ENCODE data around the gene CSPG4. TPM values are rescaled to one million over a fixed set of nuclear protein-coding genes. Genes with fewer than 3 reads are reported as not detected.
"Not testable (repeated sequence)": the region's sequence is repeated elsewhere in the genome, so short reads cannot be mapped to it uniquely, and the experiment has no call there.

The CSPG4 gene
- total RNA-seq, 1 experiment from 2014 or later = not detected

DNA sequence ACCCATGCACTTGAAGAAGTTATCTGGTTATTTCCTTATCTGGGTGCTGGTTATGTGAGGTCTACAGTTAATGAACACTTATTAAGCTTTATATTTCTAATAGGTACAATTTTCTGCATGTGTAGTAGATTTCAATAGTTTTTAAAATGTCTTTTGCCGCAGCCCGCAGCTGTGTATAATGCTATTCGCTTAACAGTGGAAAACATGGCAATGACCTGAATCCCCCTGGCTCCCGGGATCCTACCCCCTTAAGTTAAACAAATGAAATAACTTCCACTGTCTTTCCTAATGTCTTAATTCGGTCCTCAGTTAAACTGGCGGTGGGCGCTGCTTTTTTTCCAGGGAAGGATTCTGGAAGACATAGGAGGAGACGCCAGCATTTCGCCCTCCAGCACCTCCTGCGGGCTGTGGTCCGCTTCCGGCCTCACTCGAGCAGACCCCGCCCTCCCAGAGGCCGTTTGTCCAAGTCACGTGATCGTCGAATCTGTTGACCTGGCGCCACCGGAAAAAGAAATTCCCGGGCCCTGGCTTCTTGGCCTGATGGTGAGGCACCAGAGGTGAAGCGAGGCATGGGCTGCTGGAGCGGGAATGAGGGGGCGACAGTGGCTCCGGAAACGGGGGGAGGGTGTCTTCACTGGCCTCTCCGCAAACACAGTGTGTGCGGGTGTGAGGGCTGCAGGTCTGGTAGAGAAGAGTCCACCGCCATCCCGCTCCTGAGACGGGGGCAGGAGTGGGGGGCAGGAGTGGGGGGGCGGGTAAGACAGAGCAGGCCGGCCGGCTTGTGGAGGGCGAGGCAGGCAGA lies 45.6 kb upstream of the CSPG4 start:
- peak overlapping the region; percentile 81 for H3K9ac ChIP-seq (ENCODE audit: low read length)
- H3K9me3 ChIP-seq (ENCODE audit: low read length) = no peaks in the 10 kb centered on the region
- H3K4me1 ChIP-seq (ENCODE audit: low read length) = peaks cover 17% of the 10 kb centered on the region
- peak; percentile 94 for DNase-seq
- no peaks in the 10 kb centered on the region for H3K79me2 ChIP-seq (ENCODE audit: low read length)
- H3K9me2 ChIP-seq (replicated peaks; ENCODE audit: insufficient read depth, low read length) = no peaks in the 10 kb centered on the region
- peak overlapping the region; percentile 70 for H3K4me2 ChIP-seq (ENCODE audit: low read depth, low read length, poor library complexity, severe bottlenecking)
- no peaks in the 10 kb centered on the region for H3K36me3 ChIP-seq (ENCODE audit: insufficient read depth, low read length)
- no peaks in the 10 kb centered on the region for H4K20me1 ChIP-seq (ENCODE audit: insufficient read depth, low read depth, low read length)
- H3K4me3 ChIP-seq (ENCODE audit: low read length) = peak overlapping the region; percentile 69
- no peak overlapping the region for H3K27ac ChIP-seq (ENCODE audit: low read length)
- H3K27me3 ChIP-seq (ENCODE audit: low read length) = no peaks in the 10 kb centered on the region
- peak overlapping the region; percentile 79 for H2AFZ ChIP-seq (ENCODE audit: low read length)

DNA sequence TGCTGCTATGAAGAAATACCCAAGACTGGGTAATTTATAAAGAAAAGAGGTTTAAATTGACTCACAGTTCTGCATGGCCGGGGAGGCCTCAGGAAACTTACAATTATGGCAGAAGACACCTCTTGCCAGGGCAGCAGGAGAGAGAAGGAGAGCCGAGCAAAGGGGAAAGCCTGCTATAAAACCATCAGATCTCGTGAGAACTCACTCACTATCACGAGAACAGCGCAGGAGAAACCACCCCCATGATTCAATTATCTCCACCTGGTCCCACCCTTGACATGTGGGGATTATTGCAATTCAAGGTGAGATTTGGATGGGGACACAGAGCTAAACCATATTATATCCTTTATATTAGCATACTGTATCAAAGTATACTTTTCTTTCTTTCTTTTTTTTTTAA lies 42.2 kb upstream of the CSPG4 start:
- not testable (repeated sequence) for H2AFZ ChIP-seq (ENCODE audit: low read length); H3K36me3 ChIP-seq (ENCODE audit: insufficient read depth, low read length); H3K27me3 ChIP-seq (ENCODE audit: low read length); H4K20me1 ChIP-seq (ENCODE audit: insufficient read depth, low read depth, low read length); H3K9ac ChIP-seq (ENCODE audit: low read length); H3K27ac ChIP-seq (ENCODE audit: low read length); H3K9me3 ChIP-seq (ENCODE audit: low read length); H3K79me2 ChIP-seq (ENCODE audit: low read length); H3K4me3 ChIP-seq (ENCODE audit: low read length); H3K9me2 ChIP-seq (replicated peaks; ENCODE audit: insufficient read depth, low read length); H3K4me2 ChIP-seq (ENCODE audit: low read depth, low read length, poor library complexity, severe bottlenecking)
- H3K4me1 ChIP-seq (ENCODE audit: low read length) = peaks cover 17% of the 10 kb centered on the region
- peak; percentile 39 for DNase-seq

DNA sequence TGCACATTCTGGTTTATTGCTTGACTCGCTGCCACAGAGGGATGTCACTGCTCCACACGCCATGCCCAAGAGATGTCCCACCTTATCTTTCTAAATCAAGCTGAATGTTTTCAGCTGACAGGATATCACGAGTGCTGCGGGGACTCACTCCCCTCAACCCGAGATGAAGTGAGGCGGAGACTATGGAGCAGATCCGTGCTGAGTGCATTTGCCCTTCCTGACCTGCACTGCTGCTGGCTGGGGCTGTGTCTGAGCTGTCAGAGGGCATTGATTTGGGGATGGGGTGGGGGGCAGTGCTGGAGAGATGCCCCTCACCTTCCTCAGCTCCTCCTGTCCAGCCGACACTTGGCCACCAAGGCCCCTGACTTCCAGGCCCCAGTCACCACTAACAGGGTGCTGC lies 40.5 kb upstream of the CSPG4 start:
- Histone ChIP-seq H4K20me1 (ENCODE audit: insufficient read depth, low read depth, low read length) (no peaks in the 10 kb centered on the region), H3K4me1 (ENCODE audit: low read length) (peaks cover 17% of the 10 kb centered on the region), H3K27ac (ENCODE audit: low read length) (no peak overlapping the region)

GRCh38 chr15:75751891-75752290 lies 39.2 kb upstream of the CSPG4 start:
- DNase-seq = no peak
- Histone ChIP-seq H3K9me2 (replicated peaks; ENCODE audit: insufficient read depth, low read length) (no peaks in the 10 kb centered on the region), H3K36me3 (ENCODE audit: insufficient read depth, low read length) (no peaks in the 10 kb centered on the region), H3K4me2 (ENCODE audit: low read depth, low read length, poor library complexity, severe bottlenecking) (no peak overlapping the region), H3K27me3 (ENCODE audit: low read length) (no peaks in the 10 kb centered on the region), H2AFZ (ENCODE audit: low read length) (no peak overlapping the region), H3K9ac (ENCODE audit: low read length) (no peak overlapping the region), H3K4me1 (ENCODE audit: low read length) (peaks cover 11% of the 10 kb centered on the region), H3K27ac (ENCODE audit: low read length) (no peak overlapping the region), H3K79me2 (ENCODE audit: low read length) (no peaks in the 10 kb centered on the region), H4K20me1 (ENCODE audit: insufficient read depth, low read depth, low read length) (no peaks in the 10 kb centered on the region), H3K9me3 (ENCODE audit: low read length) (no peaks in the 10 kb centered on the region), H3K4me3 (ENCODE audit: low read length) (no peak overlapping the region)

More for the DNA sequence above, 40.5 kb upstream of the CSPG4 start:
- H3K9ac ChIP-seq (ENCODE audit: low read length) = no peak overlapping the region
- H3K9me3 ChIP-seq (ENCODE audit: low read length) = no peaks in the 10 kb centered on the region
- H3K79me2 ChIP-seq (ENCODE audit: low read length) = no peaks in the 10 kb centered on the region
- no peaks in the 10 kb centered on the region for H3K36me3 ChIP-seq (ENCODE audit: insufficient read depth, low read length)
- no peak overlapping the region for H3K4me3 ChIP-seq (ENCODE audit: low read length)
- no peaks in the 10 kb centered on the region for H3K9me2 ChIP-seq (replicated peaks; ENCODE audit: insufficient read depth, low read length)
- H3K27me3 ChIP-seq (ENCODE audit: low read length) = no peaks in the 10 kb centered on the region
- no peak for DNase-seq
- H3K4me2 ChIP-seq (ENCODE audit: low read depth, low read length, poor library complexity, severe bottlenecking) = no peak overlapping the region
- H2AFZ ChIP-seq (ENCODE audit: low read length) = no peak overlapping the region

- H4K20me1 ChIP-seq (ENCODE audit: insufficient read depth, low read depth, low read length) = no peaks in the 10 kb centered on the region
- peaks cover 11% of the 10 kb centered on the region for H3K4me1 ChIP-seq (ENCODE audit: low read length)
- no peaks in the 10 kb centered on the region for H3K79me2 ChIP-seq (ENCODE audit: low read length)
- H3K9ac ChIP-seq (ENCODE audit: low read length) = no peak overlapping the region
- no peak overlapping the region for H3K27ac ChIP-seq (ENCODE audit: low read length)
- H3K9me2 ChIP-seq (replicated peaks; ENCODE audit: insufficient read depth, low read length) = no peaks in the 10 kb centered on the region
- H3K9me3 ChIP-seq (ENCODE audit: low read length) = no peaks in the 10 kb centered on the region
- no peaks in the 10 kb centered on the region for H3K27me3 ChIP-seq (ENCODE audit: low read length)
- no peak overlapping the region for H2AFZ ChIP-seq (ENCODE audit: low read length)
- DNase-seq = peak; percentile 26
- H3K4me3 ChIP-seq (ENCODE audit: low read length) = no peak overlapping the region
- H3K36me3 ChIP-seq (ENCODE audit: insufficient read depth, low read length) = no peaks in the 10 kb centered on the region
- no peak overlapping the region for H3K4me2 ChIP-seq (ENCODE audit: low read depth, low read length, poor library complexity, severe bottlenecking)
Measured at GRCh38 chr15:75751116-75751875, 38.6 kb upstream of the CSPG4 start.

DNA sequence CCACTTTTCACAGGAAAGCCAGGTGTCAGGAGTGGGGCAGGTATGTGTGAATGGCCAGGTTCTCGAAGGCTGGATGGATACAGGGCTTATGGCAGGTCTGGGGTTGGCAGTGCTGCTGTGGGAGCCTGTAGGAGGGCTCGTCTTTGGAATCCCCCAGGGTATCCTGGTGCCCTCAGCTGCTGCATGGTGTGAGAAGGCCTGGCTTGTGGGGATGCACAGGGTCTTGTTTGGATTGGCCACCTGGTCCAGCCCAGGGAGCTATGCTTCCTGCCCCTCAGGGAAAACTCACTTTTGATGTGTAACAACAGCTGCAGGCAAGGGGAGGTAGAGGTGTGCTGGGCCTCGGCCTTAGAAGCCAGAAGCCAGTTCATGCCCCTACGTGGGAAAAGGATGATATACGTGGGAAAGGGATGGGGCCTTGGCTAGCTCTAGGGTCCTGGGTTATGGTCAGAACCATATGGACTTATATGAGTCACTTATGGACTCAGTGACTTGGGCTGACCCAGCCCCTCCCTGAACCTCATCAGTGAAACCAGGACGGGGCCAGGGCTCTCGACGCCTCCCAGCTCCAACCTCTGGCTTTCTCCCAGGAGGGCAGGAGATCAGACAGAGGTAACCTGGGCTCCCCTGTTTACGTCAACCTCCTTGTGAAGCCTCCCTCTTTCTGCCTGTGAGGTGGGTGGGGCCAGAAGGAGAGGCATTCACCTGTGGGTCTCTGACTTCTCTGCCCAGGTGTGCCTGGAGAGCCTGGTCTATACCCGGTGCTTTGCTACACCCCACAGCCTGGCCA lies 37.8 kb upstream of the CSPG4 start:
- Histone ChIP-seq H3K9ac (ENCODE audit: low read length) (no peak overlapping the region), H3K4me2 (ENCODE audit: low read depth, low read length, poor library complexity, severe bottlenecking) (no peak overlapping the region), H3K9me2 (replicated peaks; ENCODE audit: insufficient read depth, low read length) (no peaks in the 10 kb centered on the region), H3K27me3 (ENCODE audit: low read length) (no peaks in the 10 kb centered on the region), H3K36me3 (ENCODE audit: insufficient read depth, low read length) (no peaks in the 10 kb centered on the region), H3K27ac (ENCODE audit: low read length) (no peak overlapping the region), H2AFZ (ENCODE audit: low read length) (no peak overlapping the region), H3K9me3 (ENCODE audit: low read length) (no peaks in the 10 kb centered on the region), H3K4me1 (ENCODE audit: low read length) (peaks cover 11% of the 10 kb centered on the region), H4K20me1 (ENCODE audit: insufficient read depth, low read depth, low read length) (no peaks in the 10 kb centered on the region), H3K79me2 (ENCODE audit: low read length) (no peaks in the 10 kb centered on the region), H3K4me3 (ENCODE audit: low read length) (no peak overlapping the region)
- peak; percentile 34 for DNase-seq

DNA sequence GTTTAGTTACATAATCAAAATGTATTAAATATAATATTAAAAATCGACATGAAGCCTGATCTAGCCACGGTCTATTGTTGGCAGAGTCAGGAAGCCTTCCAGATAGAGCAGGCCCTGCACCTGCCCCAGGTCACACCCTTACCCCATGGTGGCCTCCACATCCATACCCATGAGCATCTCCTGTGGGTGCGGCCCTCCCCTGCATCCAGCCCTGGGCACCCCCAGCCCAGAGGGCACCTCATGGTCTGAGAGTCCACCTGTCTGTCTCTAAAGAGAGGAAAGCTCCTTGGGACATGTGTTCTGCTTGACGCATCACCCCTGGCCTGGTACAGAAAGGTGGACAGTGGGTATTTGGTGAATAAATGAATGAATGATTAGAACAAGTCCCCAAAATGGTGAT lies 37.2 kb upstream of the CSPG4 start:
- H3K27me3 ChIP-seq (ENCODE audit: low read length) = no peaks in the 10 kb centered on the region
- no peak overlapping the region for H3K9ac ChIP-seq (ENCODE audit: low read length)
- peaks cover 11% of the 10 kb centered on the region for H3K4me1 ChIP-seq (ENCODE audit: low read length)
- no peaks in the 10 kb centered on the region for H4K20me1 ChIP-seq (ENCODE audit: insufficient read depth, low read depth, low read length)
- H3K27ac ChIP-seq (ENCODE audit: low read length) = no peak overlapping the region
- H2AFZ ChIP-seq (ENCODE audit: low read length) = no peak overlapping the region
- no peaks in the 10 kb centered on the region for H3K79me2 ChIP-seq (ENCODE audit: low read length)
- H3K9me2 ChIP-seq (replicated peaks; ENCODE audit: insufficient read depth, low read length) = no peaks in the 10 kb centered on the region
- no peak overlapping the region for H3K4me3 ChIP-seq (ENCODE audit: low read length)
- H3K36me3 ChIP-seq (ENCODE audit: insufficient read depth, low read length) = no peaks in the 10 kb centered on the region
- H3K9me3 ChIP-seq (ENCODE audit: low read length) = no peaks in the 10 kb centered on the region
- no peak overlapping the region for H3K4me2 ChIP-seq (ENCODE audit: low read depth, low read length, poor library complexity, severe bottlenecking)
- peak; percentile 31 for DNase-seq

GRCh38 chr15:75748882-75749281 lies 36.2 kb upstream of the CSPG4 start:
- H3K9ac ChIP-seq (ENCODE audit: low read length) = 0 out of 2 replicates have a peak overlapping the region, but pooled peaks have one; percentile 33
- peak overlapping the region; percentile 29 for H3K4me2 ChIP-seq (ENCODE audit: low read depth, low read length, poor library complexity, severe bottlenecking)
- not testable (repeated sequence) for H3K36me3 ChIP-seq (ENCODE audit: insufficient read depth, low read length); H3K9me2 ChIP-seq (replicated peaks; ENCODE audit: insufficient read depth, low read length); H3K27me3 ChIP-seq (ENCODE audit: low read length); H3K27ac ChIP-seq (ENCODE audit: low read length); DNase-seq; H3K9me3 ChIP-seq (ENCODE audit: low read length); H3K4me3 ChIP-seq (ENCODE audit: low read length); H2AFZ ChIP-seq (ENCODE audit: low read length); H3K79me2 ChIP-seq (ENCODE audit: low read length); H4K20me1 ChIP-seq (ENCODE audit: insufficient read depth, low read depth, low read length)
- peaks cover 11% of the 10 kb centered on the region for H3K4me1 ChIP-seq (ENCODE audit: low read length)
